Endometrium (tissue), 2 donors: ENCODE data around the gene FBRSL1.
"Not testable (repeated sequence)": the region's sequence is repeated elsewhere in the genome, so short reads cannot be mapped to it uniquely, and the experiment has no call there.

Experiments
- FAIRE-seq: peaks from 2 replicates; lab custom pipeline; 2012; peaks lifted over from hg19 to GRCh38; lab: Jason Lieb, UNC
- donor health status: control.
- donor health status: control.

The FBRSL1 gene

GRCh38 chr12:132525833-132526455, 36.0 kb downstream of the FBRSL1 start:
- no peak for FAIRE-seq

GRCh38 chr12:132527186-132527882, 37.4 kb downstream of the FBRSL1 start:
- FAIRE-seq, result no peak

GRCh38 chr12:132527883-132528264, 37.9 kb downstream of the FBRSL1 start:
- FAIRE-seq, result no peak

- no peak for FAIRE-seq
Observed at GRCh38 chr12:132528564-132529106, 38.7 kb downstream of the FBRSL1 start.

GRCh38 chr12:132529156-132529839, 39.3 kb downstream of the FBRSL1 start:
- no peak for FAIRE-seq

- FAIRE-seq, result no peak
Observed at GRCh38 chr12:132529906-132530305, 40.0 kb downstream of the FBRSL1 start.

GRCh38 chr12:132530447-132530846, 40.5 kb downstream of the FBRSL1 start:
- FAIRE-seq, result no peak

GRCh38 chr12:132530851-132531250, 40.9 kb downstream of the FBRSL1 start:
- no peak for FAIRE-seq

- not testable (repeated sequence) for FAIRE-seq
Observed at GRCh38 chr12:132532711-132533583, 43.0 kb downstream of the FBRSL1 start.

- no peak for FAIRE-seq
Observed at GRCh38 chr12:132533584-132533958, 43.6 kb downstream of the FBRSL1 start.

GRCh38 chr12:132534076-132534475, 44.1 kb downstream of the FBRSL1 start:
- no peak for FAIRE-seq

GRCh38 chr12:132535019-132535418, 45.1 kb downstream of the FBRSL1 start:
- no peak for FAIRE-seq

GRCh38 chr12:132536102-132536876, 46.3 kb downstream of the FBRSL1 start:
- no peak for FAIRE-seq

- no peak for FAIRE-seq
Observed at GRCh38 chr12:132537049-132537448, 47.1 kb downstream of the FBRSL1 start.

GRCh38 chr12:132537836-132538662, 48.1 kb downstream of the FBRSL1 start:
- FAIRE-seq, result no peak

- FAIRE-seq, result no peak
Observed at GRCh38 chr12:132538663-132538990, 48.7 kb downstream of the FBRSL1 start.

GRCh38 chr12:132539016-132539773, 49.2 kb downstream of the FBRSL1 start:
- no peak for FAIRE-seq

- FAIRE-seq, result no peak
Observed at GRCh38 chr12:132540436-132540835, 50.5 kb downstream of the FBRSL1 start.

GRCh38 chr12:132541200-132541599, 51.2 kb downstream of the FBRSL1 start:
- no peak for FAIRE-seq

GRCh38 chr12:132541996-132542395, 52.0 kb downstream of the FBRSL1 start:
- no peak for FAIRE-seq
